ENCODE data around the gene PCYOX1L. TPM values are rescaled to one million over a fixed set of nuclear protein-coding genes. Genes with fewer than 3 reads are reported as not detected.

The PCYOX1L gene, protein sequence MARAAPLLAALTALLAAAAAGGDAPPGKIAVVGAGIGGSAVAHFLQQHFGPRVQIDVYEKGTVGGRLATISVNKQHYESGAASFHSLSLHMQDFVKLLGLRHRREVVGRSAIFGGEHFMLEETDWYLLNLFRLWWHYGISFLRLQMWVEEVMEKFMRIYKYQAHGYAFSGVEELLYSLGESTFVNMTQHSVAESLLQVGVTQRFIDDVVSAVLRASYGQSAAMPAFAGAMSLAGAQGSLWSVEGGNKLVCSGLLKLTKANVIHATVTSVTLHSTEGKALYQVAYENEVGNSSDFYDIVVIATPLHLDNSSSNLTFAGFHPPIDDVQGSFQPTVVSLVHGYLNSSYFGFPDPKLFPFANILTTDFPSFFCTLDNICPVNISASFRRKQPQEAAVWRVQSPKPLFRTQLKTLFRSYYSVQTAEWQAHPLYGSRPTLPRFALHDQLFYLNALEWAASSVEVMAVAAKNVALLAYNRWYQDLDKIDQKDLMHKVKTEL
- total RNA-seq = 5.2 and 7.1 TPM in 2 replicates

DNA sequence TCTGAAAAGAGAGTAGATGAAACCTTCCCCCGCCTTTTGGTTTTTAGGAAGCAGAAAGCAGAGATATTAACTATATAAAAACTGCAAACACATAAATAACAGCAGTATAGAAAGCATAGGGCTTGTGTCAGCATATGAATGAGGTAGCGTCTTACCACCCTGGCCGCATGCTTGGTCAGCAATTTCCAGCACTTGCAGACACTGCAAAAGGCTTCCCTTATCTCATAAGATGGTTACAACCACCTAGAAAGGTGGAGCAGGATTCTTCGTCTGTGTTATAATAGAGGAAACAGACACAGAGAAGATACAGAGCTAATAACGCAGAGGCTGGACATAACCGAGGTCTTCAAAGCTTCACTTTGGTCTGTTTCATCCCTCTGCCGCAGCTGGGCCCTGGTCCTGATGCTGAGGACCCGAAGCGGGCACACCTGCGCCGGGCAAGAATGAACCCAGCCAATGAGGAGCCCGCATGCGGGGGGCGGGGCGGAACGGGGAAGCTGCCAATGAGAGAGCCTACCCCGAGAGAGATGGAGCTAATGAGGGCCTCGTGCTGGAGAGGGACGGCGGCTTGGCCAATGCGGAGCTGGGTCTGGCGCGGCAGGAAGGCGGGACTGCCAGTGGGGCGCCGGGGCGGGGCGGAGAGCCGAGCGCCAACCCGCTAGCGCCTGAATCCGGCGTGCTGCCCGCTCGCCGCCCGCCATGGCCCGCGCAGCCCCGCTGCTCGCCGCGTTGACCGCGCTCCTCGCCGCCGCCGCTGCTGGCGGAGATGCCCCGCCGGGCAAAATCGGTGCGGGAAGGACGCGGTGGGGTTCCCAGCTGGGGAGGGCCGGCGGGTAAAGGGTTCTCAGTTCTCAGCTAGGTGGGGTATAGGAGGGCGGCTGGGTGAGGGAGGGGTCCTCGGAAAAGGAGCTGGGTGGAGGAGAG is at the start of gene PCYOX1L:
Gene PCYOX1L (plus strand): TSS at position 677 of the 924 bp plus-strand sequence. CDS start 23 bp downstream, at position 700.

DNA sequence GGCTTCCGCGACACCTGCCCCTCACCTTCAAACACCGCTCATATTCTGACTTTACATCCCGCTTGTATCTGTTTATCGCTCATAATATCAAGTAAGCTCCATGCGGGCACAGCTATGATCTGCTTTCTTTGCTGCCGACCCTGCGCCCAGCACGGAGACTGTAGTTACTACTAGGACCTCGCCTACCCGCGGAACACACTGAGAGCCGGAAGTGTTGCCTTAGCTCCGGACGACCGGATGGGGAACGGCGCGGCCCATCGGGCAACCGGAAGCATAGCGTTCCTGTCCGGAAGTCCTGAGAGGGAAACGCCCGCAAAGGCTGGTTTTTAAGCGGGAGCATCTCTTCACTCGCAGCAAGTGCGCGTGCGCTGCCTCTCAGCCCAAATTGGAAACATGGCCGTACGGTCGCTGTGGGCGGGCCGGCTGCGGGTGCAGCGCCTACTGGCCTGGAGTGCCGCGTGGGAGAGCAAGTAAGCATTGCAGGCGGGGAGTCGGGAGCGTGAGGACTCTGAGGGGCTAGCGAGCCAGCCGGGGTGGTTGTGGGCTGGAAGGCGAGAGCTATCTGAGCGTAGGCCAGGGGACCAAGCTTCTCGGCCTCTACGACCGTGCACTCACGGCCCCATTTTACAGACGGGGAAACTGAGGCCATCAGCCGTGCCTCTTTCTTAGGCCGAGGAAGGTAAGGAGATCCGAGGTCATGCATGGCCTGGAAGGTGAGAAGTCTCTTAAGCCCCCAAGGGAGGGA is 12.5 kb upstream of the PCYOX1L start, which contains the start of gene GRPEL2:
Gene GRPEL2 (plus strand): TSS at position 353 of the 745 bp plus-strand sequence. CDS start 41 bp downstream, at position 394.

DNA sequence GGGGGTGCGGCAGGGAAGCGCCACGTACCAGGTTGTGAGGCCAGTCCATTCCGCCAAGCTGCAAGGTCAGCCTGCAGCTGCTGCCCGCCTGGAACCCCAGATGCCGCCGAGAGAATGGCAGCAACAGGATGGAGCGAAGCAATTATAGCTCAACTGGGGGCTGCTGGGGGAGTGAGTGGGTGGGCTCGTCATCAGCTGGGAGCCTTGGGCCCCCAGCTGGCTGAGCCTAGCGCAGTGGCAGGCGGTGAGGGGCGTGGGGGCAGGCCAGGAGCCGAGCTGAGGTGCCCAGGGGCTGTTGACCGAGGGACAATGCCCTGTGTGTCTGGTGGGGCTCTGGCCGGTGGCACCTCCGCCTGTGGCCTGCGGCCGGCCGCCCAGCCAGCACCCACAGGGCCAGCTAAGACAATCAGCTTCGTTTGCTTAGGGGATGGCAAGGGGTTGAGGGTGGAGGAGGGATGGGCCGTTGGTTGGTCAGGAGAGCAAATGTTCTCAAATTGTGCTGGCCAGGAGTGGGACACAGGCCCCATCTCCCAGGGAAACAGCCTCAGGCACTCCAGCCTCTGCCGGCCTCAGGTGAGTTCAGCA is 21.4 kb downstream of the PCYOX1L start, which contains the start of gene IL17B:
Gene IL17B (minus strand): TSS at position 116 of the 585 bp plus-strand sequence. CDS start 67 bp downstream, at position 49.

Other genes starting within 250 kb of the PCYOX1L start
- gene ABLIM3, start 216.6 kb upstream of the PCYOX1L start, total RNA-seq = 66.0 and 98.5 TPM in 2 replicates
- 5.9 and 9.4 TPM in 2 replicates for gene AFAP1L1, start 86.2 kb upstream of the PCYOX1L start, total RNA-seq
- gene GRPEL2, start 12.5 kb upstream of the PCYOX1L start, total RNA-seq = 8.6 and 22.1 TPM in 2 replicates
- gene IL17B, start 21.2 kb downstream of the PCYOX1L start, total RNA-seq = not detected in 2 replicates
- 234 and 323 TPM in 2 replicates for gene CSNK1A1, start 193.4 kb downstream of the PCYOX1L start, total RNA-seq
- gene ARHGEF37, start 223.5 kb downstream of the PCYOX1L start, total RNA-seq = 3.7 and 5.1 TPM in 2 replicates